Non-pigmented ciliary epithelial cell (primary cell): ENCODE measurements around the gene CLIC5.

ENCODE experiments used
- DNase-seq: peaks from one replicate; pipeline ENCODE4 v3.0.0-alpha.2; 2010; ENCODE audit warnings: low read depth

CLIC5 gene

DNA sequence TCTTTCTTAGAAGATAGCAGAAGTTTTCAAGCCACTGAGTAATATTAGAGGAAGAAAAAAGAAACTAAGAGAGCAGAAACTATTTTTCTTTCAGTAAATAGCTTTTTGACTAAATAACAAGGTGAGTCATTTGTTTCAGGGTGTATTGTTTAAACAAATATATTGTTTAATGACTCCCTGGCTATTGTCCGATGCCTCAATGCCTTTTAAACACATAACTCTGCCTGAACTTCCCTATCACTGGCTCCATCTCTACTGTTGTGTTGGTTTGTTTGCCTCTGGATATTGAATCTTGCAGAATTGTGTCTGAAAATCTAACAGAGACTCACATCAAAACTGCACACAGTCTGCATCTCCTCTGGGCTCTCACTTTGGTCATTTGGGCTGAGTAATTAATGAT lies 19.6 kb upstream of the CLIC5 start:
- DNase-seq, result no peak

DNA sequence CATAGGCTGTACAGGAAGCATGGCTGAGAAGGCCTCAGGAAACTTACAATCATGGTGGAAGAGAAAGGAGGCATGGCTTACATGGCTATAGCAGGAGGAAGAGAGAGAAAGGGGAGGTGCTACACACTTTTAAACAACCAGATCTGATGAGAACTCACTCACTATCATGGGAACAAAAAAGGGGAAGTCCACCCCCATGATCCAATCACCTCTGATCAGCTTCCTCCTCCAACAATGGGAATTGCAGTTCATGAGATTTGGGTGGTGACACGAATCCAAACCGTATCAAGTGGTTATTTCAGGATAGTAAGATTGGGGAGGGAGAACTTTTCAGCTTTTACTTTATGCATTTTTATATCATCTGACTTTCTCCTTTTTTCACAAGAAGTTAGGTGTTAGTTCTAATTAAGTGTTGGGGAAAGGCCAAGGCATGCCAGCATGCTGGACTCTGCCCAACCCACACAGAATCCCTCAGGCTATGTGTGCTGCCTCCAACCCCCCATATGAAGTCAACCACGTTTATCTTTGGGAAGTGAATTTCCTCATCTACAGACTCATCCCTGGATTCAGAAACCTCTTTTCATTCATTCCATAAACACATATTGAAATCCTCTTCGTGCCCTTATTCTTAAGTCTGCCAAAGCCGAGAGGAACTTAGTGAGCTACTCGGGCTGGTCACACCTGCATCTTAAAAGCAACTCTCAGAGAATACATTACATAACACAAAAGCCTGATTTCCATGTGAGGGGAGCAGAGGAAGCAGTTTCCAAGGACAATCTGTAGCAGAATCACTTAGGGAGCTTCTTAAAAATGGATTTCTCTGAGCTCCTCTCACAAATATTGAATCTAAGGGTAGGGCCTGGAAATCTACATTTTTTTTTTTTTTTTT lies 16.7 kb upstream of the CLIC5 start:
- no peak for DNase-seq

DNA sequence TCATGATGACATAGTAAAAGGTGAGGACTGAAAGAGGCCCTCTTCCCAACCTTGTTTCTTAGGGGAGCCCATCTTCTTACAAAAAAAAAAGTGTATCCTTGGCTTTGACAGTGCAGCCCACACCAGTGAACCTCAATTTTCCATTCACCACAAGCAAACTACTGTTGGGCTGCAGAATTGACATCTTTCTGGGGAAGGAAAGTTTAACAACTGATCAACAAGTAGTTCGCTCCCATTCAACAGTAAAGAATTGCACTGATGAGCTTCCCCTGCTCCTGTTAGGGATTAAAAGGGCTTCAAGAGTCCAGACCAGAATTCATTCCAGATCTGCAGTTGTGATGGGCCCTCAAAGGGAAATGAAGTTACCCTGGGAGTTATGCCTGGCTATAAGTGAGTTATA lies 13.9 kb upstream of the CLIC5 start:
- DNase-seq, result no peak

- DNase-seq, result no peak
Measured at GRCh38 chr6:46026307-46026706, 10.6 kb upstream of the CLIC5 start.

DNA sequence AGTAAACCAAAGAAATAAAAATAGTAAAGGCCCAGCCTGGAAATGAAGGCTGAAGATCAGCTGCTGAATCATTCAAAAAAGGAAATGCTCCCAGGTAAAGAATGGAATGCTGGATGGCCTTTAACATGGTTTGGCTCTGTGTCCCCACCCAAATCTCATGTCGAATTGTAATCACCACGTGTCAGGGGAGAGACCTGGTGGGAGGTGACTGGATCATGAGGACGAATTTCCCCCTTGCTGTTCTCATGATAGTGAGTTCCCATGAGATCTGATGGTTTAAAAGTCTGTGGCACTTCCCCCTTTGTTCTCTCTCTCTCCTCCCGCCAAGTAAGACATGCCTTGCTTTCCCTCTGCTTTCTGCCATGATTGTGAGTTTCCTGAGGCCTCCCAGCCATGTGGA lies 9.9 kb upstream of the CLIC5 start:
- no peak for DNase-seq

DNA sequence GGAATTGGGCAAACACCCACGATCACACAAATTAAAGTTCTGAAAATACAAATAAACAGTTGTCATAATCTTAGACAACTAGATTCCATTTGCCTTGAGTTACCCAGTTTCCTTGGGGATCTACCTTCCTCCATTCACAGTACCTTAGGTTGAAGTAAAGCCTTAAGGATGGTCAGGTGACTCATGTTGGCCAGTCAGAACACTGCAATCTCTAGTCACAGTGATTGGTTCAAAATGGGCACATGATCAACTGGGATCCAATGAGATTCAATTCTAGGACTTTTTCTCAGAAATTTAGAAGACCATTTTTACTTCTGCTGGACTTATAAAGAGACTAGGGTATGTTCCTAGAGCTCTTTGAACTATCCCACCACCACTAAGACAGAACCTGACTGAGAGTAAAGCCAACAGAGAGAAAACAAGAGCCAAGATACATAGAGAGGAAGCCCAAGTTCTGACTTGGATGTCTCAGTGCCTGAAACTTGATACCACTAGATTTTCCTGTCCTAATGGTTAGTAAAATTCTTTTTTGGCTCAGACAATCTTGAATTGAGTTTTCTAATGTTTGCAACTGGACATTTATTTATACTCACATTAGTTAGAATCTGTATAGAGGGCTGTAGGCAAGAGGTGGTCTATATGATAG lies 8.6 kb upstream of the CLIC5 start:
- DNase-seq, result no peak

DNA sequence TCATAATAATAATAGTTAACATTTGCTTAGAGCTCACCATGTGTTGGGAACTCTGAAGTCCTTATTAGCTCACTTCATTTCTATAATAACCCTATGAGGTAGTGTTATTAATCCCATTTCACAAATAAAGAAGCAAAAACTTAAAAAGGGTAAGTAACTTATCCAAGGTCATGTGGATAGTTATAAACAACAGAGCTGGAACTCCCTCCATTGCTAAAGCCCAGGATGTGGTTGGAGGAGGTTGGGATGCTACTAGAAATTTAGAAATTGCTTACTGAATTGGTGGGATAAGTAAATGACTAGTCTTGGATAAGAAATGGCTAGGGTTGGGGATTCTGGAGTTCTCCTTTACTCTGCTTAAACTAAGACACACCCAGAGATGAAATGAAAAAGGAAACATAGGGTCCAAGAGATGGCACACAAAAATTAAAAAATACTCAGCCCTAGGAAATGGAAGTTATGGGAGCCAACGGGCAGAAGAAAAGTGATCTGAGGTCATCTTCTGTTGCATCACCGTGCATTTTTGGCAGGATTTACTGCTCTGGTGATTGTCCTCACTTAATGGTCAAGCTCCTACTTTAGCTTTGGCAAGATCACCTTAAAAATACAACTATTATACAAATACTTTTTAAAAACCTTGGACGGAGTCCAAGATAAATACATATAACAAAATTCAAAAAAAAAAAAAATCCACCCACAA lies 7.7 kb upstream of the CLIC5 start:
- DNase-seq, result no peak

GRCh38 chr6:46022106-46022948 lies 6.7 kb upstream of the CLIC5 start:
- DNase-seq, result no peak

DNA sequence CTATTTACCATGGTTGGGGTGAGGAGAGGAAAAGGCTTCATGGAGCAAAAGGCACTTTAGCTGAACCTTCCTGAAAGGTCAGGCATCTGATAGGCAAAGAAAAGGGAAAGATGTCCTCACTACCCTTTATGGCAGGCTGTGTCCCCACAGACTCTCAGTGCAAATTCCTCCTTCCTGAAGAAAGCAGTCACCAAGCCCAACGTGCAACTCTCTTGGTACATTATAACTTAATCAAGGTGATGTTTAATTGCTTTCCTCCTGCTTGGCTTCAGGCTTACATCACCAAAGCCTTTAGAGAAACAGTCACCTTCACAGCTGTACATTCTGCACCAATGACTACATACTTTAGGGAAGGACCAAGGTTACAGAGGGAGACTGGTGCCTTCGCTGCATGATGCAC lies 2.1 kb upstream of the CLIC5 start:
- no peak for DNase-seq

DNA sequence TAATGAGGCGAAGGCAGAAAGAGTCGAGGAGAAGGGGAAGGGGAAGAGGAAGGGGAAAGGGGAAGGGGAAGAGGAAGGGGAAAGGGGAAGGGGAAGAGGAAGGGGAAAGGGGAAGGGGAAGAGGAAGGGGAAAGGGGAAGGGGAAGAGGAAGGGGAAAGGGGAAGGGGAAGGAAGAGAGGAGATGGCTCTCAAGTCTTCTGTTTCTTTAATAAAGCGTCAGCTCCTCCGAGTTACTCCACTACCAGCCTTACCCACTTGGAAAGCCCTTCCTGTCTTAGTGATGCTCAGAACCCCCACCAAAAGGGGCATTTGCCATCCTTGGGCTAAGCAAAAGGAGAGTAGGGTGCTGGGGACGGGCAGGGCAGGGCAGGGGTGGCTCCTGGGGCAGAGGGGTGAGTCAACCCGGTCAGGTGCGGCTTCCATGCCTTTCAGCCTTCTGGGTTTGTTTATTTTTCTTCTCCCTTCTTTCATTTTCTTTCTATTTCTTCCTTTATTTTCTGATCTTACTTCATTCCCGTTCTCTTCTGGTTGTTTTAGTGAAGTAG lies 476 bp upstream of the CLIC5 start:
- DNase-seq, result no peak

DNA sequence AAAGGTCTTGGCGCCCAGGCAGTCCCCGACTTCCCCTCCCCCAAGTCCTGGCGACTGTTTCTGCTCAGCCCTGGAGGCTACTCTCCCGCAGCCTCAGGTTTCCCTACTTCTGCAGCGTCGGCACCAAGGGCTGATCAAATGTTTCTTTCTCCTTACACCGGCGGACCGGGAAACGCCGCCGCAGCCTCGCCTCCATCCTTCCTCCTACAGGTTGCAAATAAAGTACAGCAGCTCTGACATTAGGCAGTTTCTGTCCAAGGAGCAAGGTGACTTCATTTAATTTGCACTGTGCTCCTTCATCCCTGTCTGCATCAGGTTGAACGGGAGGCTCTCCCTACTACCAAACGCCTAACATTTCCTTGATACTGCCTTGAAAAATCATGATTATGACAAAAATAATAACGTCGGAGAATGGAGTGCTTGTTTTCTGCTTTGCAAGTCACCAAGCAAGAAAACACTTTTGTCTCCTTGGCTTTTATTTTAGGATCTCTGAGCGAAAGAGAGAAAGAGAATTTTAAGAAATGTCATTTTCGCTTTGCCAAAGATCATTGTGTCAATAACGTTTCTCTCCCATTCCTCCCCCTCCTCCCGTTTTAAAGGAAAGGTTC lies 1.0 kb downstream of the CLIC5 start:
- DNase-seq, result no peak

DNA sequence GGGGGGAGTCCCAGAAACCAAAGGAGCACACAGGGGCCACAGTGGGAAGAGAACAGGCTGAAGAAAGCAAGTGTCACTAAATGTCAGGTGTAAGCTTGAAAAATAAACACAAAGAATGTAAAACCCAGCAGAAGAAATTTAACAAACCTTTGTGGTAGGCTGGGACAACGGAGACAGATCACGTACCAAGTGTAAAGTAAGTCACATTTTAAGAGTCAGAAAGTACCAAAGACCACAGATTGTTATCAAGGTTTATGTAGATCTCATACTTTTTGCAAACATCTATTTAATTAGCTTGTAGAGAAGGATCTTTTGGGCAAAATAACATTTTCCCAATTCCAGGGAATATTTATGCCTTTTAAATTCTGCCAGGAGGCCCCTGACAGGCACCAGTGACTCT lies 1.6 kb downstream of the CLIC5 start:
- DNase-seq, result no peak

DNA sequence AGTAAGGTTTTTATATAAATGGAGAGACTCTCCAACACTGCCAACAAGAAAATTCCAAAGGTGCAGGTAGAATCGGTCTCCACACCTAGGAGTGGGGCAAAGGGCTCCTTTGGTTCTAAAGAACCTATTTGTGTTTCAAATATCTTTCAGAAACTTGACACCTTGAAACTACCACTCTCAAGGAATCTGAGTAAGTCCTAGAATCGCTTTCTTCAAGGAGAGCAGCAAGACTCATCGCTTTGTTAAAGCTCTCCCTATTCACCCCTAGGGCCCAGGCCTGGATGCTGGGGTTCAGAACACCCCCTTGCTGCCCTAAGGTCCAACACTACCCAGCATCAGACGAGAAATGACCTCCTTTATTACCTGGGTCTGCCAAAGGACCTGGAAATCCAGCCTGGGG lies 2.0 kb downstream of the CLIC5 start:
- DNase-seq, result no peak

GRCh38 chr6:46012834-46013233 lies 2.8 kb downstream of the CLIC5 start:
- DNase-seq, result no peak

- DNase-seq, result peak; percentile 13
Measured at GRCh38 chr6:46011188-46012085, 4.2 kb downstream of the CLIC5 start.

DNA sequence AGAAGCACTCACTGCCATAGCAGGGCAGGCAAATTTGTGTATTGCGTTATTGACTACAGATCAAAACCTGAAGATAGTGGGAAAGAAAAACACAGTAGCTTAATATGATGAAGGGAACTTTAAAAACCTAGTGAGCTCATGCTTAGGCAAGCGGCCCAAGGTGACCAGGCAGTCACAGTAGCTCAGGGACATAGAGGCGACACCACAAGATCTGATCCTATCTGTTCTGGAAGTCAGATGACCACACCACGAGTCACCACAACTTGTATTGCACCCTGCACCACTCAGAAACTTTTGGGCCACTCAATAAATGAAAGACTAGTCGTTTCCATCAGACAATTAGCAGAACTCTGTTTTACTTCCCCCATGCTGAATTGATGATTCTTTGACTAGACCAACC lies 4.9 kb downstream of the CLIC5 start:
- no peak for DNase-seq

DNA sequence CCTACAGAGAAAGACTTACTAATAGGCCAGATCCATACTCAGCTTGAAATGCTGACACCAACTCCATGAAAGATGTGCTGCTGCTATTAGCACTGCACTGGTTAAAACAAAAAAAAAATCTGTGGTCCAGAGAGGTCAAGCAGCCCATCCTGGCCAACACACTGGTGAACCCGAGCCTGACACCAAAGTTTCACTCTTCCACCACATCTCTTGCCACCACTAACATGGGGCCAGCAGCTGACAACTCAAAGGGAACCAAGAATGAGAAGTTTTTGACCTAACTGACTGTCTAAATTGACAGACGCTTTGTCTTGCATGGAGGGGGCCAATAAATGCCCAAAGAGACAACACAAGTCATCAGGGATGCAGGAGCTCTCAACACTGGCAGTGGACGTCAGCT lies 5.4 kb downstream of the CLIC5 start:
- DNase-seq, result no peak

- no peak for DNase-seq
Measured at GRCh38 chr6:46002264-46002663, 13.4 kb downstream of the CLIC5 start.

DNA sequence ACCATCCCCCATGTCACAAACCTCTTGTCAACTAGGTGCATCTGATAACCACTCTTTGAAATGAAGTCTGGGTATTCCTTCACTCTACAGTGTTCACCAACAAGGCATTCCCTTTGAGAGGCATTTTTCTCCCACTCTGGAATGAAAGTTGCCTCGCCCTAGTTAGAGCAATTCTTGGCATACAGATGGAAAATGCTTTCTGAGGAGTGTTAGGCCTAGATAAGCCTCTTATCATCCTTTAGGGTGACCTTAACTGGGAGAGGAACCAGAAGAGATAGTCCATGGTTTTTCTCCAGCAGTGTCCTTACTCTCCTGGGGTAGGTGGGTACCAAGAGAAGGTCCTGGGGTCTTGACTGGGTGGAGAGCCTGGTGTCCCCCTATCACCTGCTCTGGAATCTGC lies 14.8 kb downstream of the CLIC5 start:
- no peak for DNase-seq

DNA sequence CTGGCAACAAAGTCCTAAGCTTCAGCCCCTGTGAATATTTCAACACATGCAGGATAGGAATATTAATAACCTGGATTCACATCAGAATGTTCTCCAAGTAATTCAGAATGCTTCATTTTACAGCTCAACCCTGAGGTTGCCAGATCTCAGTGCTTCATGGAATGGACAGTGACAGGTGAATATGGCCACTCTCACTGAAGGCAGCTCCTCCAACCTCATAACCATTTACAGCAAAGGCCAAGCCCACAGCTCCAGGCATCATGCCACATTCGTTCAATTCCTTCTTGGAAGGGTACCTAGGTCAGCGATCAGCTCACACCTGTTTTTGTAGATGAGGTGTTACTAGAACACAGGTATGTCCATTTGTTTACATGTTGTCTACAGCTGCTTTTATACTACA lies 17.1 kb downstream of the CLIC5 start:
- no peak for DNase-seq
